Measurements from ENCODE around the gene FAM168A.

The FAM168A gene

GRCh38 chr11:73597956-73598718 lies at the start of gene FAM168A:
TSS of gene FAM168A (minus strand) at chr11:73598112. CDS start at chr11:73468474, 129,638 bp downstream.
- DNase-seq (ENCODE audit: low read depth): peak; percentile 92

GRCh38 chr11:73647459-73648100 lies 49.7 kb upstream of the FAM168A start:
- DNase-seq (ENCODE audit: low read depth): peak; percentile 85

GRCh38 chr11:73645972-73646631 lies 48.2 kb upstream of the FAM168A start, which contains the start of gene PLEKHB1:
TSS of gene PLEKHB1 (plus strand) at chr11:73646581. CDS start at chr11:73646609, 28 bp downstream.
- DNase-seq (ENCODE audit: low read depth): no peak

DNA sequence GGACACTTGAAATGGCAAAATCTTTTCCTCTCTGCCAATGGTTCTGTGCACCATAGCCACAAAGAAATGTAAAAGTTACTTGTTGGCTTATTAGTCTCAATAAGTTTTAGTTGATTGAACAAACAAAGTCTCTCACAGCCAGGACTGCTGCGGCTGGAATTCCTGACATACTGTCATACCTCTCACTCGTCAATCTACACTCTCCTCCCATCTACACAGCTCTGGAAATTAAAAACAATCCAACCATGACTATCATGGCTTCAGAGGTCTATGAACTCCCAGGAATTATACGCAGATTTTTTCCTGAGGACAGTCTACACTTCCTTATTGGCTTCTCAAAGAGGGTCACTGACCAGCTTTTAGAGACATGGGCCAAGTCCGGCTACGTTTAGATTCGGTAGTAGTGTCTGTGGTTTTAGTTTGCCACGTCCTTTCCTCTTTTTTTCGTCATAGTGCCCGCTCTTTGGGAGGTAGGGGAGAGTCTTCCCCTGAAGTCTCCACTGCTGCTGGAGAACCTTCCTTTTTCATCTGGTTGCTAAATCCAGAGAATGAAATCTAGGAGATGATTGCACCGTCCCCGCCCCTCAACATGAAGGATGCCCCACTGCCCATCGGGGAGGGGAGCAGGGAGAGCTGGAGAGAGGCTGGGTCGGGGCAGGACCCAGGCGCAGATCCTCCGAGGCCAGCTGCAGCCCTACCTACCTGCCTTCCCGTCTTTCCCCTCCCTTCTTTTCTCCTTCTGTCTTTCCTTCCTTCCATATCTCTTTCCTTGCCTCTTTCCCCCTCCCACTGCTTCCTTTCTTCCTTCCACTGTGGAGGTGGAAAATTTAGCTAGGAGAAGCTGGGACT lies 47.4 kb upstream of the FAM168A start:
- DNase-seq (ENCODE audit: low read depth): no peak

GRCh38 chr11:73641668-73642067 lies 43.8 kb upstream of the FAM168A start:
- no peak for DNase-seq (ENCODE audit: low read depth)

DNA sequence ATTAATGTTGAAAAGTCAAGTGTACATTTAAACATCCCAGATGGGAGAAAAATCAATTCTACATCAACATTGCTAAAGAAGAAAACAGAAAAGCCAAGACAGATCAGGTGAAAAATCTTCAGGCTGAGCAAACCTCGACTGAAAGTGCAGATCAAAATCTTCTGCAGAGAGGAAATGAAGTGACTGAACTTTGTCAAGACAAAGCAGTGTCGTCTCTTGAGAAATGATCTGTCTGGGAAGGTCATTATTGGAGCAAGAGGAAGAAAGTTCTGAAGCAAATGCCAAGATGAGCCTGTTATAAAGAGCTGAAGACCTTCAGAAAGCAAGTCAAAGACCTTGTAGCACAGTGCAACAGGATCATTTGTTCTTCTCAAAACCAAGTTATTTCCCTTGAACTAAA lies 42.7 kb upstream of the FAM168A start:
- no peak for DNase-seq (ENCODE audit: low read depth)

- no peak for DNase-seq (ENCODE audit: low read depth)
Observed at GRCh38 chr11:73637012-73637411, 39.1 kb upstream of the FAM168A start.

- no peak for DNase-seq (ENCODE audit: low read depth)
Observed at GRCh38 chr11:73636249-73636648, 38.3 kb upstream of the FAM168A start.

- DNase-seq (ENCODE audit: low read depth): no peak
Observed at GRCh38 chr11:73635721-73636120, 37.8 kb upstream of the FAM168A start.

DNA sequence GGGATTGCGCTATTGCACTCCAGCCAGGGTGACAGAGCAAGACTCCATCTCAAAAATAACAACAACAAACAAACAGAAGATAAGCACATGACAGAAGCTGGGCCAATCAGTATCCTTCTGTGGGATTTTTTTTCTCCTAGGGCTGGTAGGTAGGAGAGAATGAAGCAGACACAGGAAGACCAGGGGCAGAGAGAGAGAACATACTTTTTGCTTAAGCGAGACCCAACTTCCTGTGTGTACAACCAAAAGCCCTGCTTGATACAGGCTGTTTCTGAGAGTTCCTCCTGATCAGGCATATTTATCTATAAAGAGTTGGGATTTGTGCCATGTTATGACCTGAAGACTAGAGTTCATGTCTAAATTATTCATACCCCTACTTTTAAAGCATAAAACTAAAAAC lies 36.1 kb upstream of the FAM168A start:
- no peak for DNase-seq (ENCODE audit: low read depth)

GRCh38 chr11:73632996-73633395 lies 35.1 kb upstream of the FAM168A start:
- no peak for DNase-seq (ENCODE audit: low read depth)

DNA sequence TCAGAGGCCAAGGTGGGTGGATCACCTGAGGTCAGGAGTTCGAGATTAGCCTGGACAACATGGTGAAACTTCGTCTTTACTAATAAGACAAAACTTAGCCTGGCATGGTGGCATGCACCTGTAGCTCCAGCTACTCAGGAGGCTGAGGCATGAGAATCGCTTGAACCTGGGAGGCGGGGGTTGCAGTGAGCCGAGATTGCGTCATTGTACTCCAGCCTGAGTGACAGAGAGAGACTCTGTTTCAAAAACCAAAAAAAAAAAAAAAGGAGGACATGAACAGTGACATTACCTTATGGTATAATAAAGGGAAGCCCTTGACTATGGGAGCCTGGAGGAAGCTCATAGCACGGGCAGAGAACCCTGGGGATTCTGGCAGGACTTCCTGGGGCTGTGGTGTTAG lies 32.0 kb upstream of the FAM168A start:
- no peak for DNase-seq (ENCODE audit: low read depth)

DNA sequence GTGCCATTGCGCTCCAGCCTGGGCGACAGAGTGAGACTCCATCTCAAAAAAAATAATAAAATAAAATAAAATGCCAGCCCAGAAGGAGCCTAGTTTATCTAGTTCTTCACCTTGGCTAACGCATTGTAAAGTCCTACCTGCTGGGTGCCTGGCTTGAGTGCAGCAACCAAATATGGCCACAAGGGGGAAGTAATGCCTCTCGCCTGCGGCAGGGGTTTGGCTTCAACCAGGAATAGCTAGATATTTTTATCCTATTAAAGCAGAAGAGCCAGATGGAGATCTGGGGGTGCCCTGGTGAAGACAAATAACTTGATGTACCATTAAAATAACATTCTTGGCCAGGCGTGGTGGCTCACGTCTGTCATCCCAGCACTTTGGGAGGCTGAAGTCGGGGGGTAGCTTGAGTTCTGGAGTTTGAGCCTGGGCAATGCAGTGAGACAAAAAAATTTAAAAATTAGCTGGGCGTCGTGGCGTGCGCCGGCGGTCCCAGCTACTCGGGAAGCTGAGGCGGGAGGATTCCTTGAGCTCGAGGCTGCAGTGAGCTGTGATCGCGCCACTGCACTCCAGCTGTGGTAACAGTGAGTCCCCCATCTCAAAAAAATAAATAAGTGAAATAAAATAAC lies 27.9 kb upstream of the FAM168A start:
- peak; percentile 32 for DNase-seq (ENCODE audit: low read depth)

DNA sequence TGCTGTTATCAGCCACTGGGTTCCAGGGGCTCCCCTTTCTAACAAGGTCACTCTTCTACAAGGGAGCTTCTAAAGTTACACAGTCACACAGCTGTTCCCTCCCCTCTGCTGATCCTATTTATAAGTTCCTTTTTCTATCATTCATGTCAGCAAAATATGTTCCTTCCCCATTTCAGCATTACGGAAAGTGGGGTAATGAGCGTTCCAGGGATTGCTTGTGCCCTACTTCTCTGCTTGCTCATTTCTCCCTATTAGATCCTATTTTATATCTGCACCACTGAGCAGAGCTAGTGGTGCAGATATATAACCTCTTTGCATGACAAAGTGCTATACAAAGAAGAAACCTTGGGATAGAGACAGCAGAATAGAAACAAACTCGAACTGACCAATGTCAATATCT lies 25.8 kb upstream of the FAM168A start:
- no peak for DNase-seq (ENCODE audit: low read depth)

- DNase-seq (ENCODE audit: low read depth): no peak
Observed at GRCh38 chr11:73622926-73623593, 25.1 kb upstream of the FAM168A start.

DNA sequence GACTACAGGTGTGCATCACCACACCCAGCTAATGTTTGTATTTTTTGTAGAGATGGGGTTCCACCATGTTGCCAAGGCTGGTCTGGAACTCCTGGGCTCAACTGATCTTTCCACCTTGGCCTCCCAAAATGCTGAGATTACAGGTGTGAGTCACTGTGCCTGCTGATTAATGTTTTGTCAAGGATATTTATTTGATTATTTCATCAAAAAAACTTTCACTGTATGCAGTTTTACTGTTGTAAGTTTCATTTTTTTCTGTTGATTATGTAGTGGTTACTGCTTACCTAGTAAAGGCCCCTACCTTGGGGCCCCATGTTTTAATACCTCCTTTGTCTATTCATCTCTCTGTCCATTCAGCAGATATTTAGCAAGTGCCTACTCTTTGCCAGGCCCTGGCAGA lies 16.7 kb upstream of the FAM168A start:
- DNase-seq (ENCODE audit: low read depth): no peak

DNA sequence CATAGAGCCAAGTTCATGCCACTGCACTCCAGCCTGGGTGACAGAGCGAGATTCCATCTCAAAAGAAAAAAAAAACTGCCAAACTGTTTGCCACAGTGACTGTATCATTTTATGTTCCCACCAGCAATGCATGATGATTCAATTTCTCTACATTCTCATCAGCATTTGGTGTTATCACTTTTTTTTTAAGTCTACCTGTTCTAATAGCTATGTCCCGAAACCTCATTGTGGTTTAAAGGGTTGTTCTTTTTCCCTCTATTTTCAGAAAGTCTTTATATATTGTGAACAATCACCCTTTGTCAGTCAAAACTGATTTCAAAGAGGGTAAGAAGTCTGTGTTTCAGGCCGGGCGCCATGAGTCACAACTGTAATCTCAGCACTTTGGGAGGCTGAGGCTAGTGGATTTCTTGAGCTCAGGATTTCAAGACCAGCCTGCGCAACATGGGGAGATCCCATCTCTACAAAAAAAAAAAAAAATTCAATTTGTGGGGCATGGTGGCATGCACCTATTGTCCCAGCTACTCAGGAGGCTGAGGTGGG lies 14.8 kb upstream of the FAM168A start:
- no peak for DNase-seq (ENCODE audit: low read depth)

DNA sequence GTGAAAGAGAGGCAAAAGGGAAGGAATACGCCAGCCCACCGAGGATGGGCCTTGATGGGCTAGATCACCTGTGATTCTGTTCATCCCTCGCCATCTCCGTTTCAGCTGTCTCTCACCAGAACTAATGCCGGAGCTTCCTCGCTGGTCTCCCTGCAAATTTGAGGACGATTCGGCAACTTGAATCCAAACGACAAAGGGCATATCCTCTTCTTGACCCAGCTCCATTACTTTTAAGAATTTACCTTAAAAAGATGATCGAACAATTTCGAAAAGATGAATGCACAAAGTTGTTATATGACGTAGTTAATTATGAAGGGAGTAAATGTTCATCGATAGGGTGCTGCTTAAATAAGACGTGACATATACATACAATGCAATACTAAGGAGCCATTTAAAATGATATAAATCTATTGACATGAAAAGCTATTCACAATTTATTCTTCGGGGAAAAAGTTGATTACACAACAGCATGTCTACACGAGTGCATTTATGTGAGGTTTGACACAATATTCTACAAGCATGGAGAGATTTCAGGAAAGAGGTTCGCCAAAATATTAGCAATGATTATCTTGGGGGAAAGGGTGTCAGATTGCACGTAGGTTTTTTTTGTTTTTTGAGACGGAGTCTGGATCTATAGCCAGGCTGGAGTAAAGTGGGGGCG lies 937 bp upstream of the FAM168A start:
- DNase-seq (ENCODE audit: low read depth): no peak

- no peak for DNase-seq (ENCODE audit: low read depth)
Observed at GRCh38 chr11:73597336-73597955, 466 bp downstream of the FAM168A start.

- DNase-seq (ENCODE audit: low read depth): no peak
Observed at GRCh38 chr11:73596547-73596946, 1.4 kb downstream of the FAM168A start.
